Stimulated activated CD4-positive, alpha-beta T cell treated with anti-CD3 and anti-CD28 coated beads, Interleukin-1b, Interleukin-23, amount 100 ng/mL, for 48 hours (primary cell): Measurements from ENCODE around the gene CASP8.
"Not testable (repeated sequence)": the region's sequence is repeated elsewhere in the genome, so short reads cannot be mapped to it uniquely, and the experiment has no call there.

Source experiments
- DNase-seq: peaks from one replicate; pipeline ENCODE4 v3.0.0-alpha.2; 2020

Gene CASP8

GRCh38 chr2:201270293-201271001, 10.1 kb downstream of the CASP8 start:
- DNase-seq: no peak

GRCh38 chr2:201271917-201272316, 11.6 kb downstream of the CASP8 start:
- DNase-seq: no peak

- DNase-seq: no peak
Observed at GRCh38 chr2:201273330-201273983, 13.1 kb downstream of the CASP8 start.

GRCh38 chr2:201275069-201275468, 14.7 kb downstream of the CASP8 start:
- no peak for DNase-seq

- no peak for DNase-seq
Observed at GRCh38 chr2:201275990-201276389, 15.7 kb downstream of the CASP8 start.

GRCh38 chr2:201276511-201276910, 16.2 kb downstream of the CASP8 start:
- no peak for DNase-seq

- DNase-seq: no peak
Observed at GRCh38 chr2:201279079-201279478, 18.7 kb downstream of the CASP8 start.

GRCh38 chr2:201280191-201281040, 20.1 kb downstream of the CASP8 start:
- DNase-seq: no peak

GRCh38 chr2:201285499-201285898, 25.2 kb downstream of the CASP8 start:
- no peak for DNase-seq

- not testable (repeated sequence) for DNase-seq
Observed at GRCh38 chr2:201290457-201291148, 30.3 kb downstream of the CASP8 start.

- no peak for DNase-seq
Observed at GRCh38 chr2:201298462-201299052, 38.2 kb downstream of the CASP8 start.

GRCh38 chr2:201299929-201300328, 39.6 kb downstream of the CASP8 start:
- not testable (repeated sequence) for DNase-seq

- DNase-seq: no peak
Observed at GRCh38 chr2:201307876-201308275, 47.5 kb downstream of the CASP8 start.

GRCh38 chr2:201308914-201309313, 48.6 kb downstream of the CASP8 start:
- no peak for DNase-seq

- DNase-seq: no peak
Observed at GRCh38 chr2:201313362-201313761, 53.0 kb downstream of the CASP8 start.

- no peak for DNase-seq
Observed at GRCh38 chr2:201319511-201319910, 59.2 kb downstream of the CASP8 start.

- no peak for DNase-seq
Observed at GRCh38 chr2:201320257-201320656, 59.9 kb downstream of the CASP8 start.

GRCh38 chr2:201320701-201321100, 60.4 kb downstream of the CASP8 start:
- no peak for DNase-seq

- DNase-seq: no peak
Observed at GRCh38 chr2:201322772-201323171, 62.4 kb downstream of the CASP8 start.

- no peak for DNase-seq
Observed at GRCh38 chr2:201327678-201328077, 67.3 kb downstream of the CASP8 start.

- DNase-seq: no peak
Observed at GRCh38 chr2:201329409-201329808, 69.1 kb downstream of the CASP8 start.
